GM10847 (cell line): ENCODE measurements around the gene CTSL.

Source experiments
- POLR2A ChIP-seq: IDR thresholded peaks from 2 replicates; pipeline ENCODE4 v1.6.1; 2011; ENCODE audit not compliant: insufficient read length; ENCODE audit errors: extremely low read depth

CTSL gene

DNA sequence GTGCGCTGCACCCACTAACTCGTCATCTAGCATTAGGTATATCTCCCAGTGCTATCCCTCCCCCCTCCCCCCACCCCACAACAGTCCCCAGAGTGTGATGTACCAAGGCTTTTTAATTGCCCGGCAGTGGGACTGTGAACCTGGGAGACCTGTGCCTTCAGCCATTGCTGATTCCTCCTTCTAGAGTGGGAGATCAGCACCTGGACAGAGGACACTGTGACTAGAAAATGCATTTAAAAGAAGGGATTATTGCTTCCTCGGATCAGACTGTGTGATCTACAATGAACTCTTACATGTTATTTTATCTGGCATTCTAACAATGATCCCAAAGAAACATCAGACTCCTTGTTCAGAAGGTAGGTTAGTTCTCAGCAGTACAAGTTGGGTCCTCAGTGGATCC is 25.9 kb downstream of the CTSL start:
- TF ChIP-seq POLR2A = no peak

DNA sequence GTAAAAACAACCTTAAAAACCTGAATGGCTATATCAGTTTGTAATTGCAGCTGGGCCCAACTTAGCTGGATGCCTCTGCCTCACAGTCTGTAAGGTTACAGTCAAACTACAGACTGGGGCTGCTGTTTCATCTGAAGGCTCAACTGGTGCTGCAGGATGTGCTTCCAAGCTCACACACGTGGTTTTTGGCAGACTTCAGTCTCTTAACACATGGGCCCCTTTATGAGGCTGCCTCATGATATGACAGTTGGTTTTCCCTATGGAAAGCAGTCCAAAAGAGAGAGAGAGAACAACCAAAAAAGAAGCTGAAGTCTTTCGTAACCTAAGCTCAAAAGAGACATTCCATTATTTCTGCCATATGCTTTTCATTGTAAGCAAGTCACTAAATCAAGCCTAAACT is 27.4 kb downstream of the CTSL start:
- TF ChIP-seq POLR2A = no peak

- no peak for TF ChIP-seq POLR2A
Observed at GRCh38 chr9:87760529-87760928, 34.6 kb downstream of the CTSL start.

DNA sequence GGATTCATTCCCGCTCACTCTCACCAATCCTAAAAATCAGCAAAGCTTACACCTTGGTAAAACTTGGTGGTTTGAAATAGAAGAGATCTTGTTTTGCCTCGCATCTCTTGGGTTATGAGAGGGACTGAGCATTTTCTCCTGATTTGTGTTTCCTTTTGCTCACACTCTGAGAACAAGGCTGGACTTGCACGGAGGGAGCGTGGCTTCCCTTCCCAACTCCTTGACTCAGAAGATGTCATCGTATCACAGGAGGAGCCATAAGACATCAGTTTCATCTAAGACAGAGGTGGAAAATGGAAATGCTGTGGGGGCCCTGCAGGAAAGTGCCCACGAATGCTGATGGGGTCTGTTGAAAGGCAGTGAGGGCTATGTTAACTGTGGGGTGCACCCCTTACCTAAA is 37.4 kb downstream of the CTSL start:
- TF ChIP-seq POLR2A = no peak

DNA sequence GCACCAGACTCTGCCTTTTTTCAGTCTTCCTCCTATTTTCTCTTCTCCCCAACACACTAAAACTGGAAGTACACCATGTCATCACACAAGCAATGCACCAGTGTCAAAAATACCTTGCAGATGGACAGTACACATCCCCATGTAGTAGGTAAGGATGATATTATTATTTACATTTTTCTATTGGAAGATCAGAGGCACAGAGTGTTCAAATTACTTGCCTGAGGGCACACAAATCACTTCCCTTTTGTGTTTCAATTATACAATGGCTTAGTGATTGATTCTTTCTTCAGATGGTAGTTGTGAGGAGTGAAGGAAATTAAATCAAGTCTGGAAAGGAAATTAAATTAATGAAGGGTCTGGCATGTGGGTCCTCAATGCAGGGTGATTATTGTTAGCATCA is 39.6 kb downstream of the CTSL start:
- TF ChIP-seq POLR2A = no peak

- TF ChIP-seq POLR2A = no peak
Observed at GRCh38 chr9:87766697-87767096, 40.8 kb downstream of the CTSL start.

DNA sequence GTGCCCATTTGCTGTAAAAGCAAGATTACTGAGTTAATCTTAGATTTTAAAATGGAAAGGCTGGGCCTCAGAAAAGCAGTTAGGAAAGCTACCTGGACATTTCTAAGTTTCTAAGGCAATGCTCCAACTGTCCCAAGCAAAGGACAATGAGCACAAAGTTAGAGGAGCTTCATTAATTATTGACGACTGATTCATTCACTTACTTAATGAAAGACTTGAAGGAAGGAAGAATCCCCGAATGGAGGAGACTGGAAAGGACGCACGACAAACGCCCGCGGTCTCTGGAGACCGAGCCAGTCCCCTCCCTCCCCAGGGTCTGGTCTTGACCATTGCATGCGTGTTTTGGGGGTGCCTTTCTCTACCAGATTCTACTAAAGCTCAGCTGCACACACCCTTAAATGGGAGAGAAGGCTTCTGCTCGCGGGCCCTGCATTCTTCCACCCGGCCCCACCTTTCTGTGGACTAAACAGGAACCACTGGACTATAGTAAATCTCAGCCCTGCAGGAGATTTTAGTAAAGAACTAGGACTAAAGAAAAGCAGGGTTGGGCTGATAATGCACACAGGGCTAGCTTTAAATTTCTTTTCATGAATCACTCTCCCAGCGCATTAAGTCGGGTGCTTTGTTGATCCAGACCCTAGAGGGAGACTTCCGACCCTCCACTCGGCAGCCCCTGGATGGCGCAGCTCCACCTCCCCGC is 44.8 kb downstream of the CTSL start:
- no peak for TF ChIP-seq POLR2A

DNA sequence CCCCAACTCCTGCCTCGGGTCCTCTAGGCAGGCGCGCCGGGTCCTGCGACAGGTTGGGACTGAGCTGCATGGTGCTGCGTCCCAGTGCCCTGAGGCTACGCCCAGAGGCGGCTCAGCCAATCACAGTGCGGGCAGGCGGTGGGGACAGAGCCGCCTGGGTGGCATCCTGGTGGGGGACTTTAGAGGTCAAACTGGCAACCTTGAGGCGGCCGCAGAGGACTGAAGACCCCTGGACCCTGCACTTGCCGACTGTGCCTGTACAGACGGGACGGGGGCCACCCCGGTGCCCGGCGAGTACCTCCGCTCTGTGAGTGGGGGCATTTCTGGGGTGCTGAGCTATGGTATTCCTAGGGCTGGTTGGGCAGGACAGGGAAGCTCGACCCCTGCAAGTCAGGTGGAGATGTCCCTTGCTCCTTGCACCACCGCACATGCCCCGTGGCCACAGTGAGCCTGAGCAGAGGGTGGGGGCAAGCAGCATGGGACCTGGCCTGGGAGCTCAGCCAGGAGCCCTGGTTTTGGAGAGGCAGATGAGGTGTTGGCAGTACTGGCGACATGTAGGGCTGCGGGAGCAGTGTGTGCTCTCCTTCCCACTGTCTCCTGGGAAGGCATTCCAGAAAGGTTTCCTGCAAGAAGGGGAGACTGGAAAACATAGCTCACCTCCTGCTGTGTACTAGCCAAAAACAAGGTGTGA is 45.5 kb downstream of the CTSL start:
- TF ChIP-seq POLR2A = no peak

GRCh38 chr9:87776481-87777379 is 50.8 kb downstream of the CTSL start:
- TF ChIP-seq POLR2A = no peak

DNA sequence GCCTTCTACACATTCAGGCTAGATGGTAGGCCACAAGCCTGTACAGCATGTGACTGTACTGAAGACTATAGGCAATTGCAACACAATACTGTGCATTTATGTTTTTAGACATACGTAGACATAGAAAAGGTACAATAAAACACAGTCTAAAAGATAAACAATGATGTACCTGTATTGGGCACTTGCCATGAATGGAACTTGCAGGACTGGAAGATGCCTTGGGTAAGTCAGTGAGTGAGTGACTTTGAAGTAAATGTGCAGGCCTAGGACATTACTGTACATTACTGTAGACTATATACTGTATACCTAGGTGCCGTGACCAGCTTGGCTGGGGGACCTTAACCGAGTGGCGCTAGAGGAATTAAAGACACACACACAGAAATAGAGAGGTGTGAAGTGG is 53.1 kb downstream of the CTSL start:
- no peak for TF ChIP-seq POLR2A
